MM.1S (cell line): ENCODE results near the gene PGM1.

Experiments
- CTCF ChIP-seq: fragments of 300-600 bp; sonication (generic); IDR thresholded peaks from 2 replicates; pipeline ENCODE4 v1.5.1; 2016; ENCODE audit warnings: antibody characterized with exemption, low read length, mixed read lengths
- EZH2 ChIP-seq: fragments of 300-600 bp; sonication (generic); optimal IDR thresholded peaks from 2 replicates; pipeline ENCODE3; 2017; ENCODE audit warnings: low read depth, mild to moderate bottlenecking, antibody characterized with exemption, low read length, mixed read lengths

- TF ChIP-seq CTCF (no peak), EZH2 (no peak)
These were observed 33.9 kb upstream of the PGM1 start for GRCh38 chr1:63559357-63559756.
